HCT116 (cell line): ENCODE results near the gene OTOG. TPM values are rescaled to one million over a fixed set of nuclear protein-coding genes. Genes with fewer than 3 reads are reported as not detected.

Source experiments
- ATAC-seq: fragments of 200-7000 bp; cut with Tn5 transposase; 2 replicates; pipeline ENCODE4 v1.9.1; 2020; ENCODE audit warnings: mild to moderate bottlenecking, moderate library complexity
- BruUV-seq: library from RNA; stranded (reverse); fragments of 400-500 nt; replicated peaks from 2 replicates; lab custom pipeline; 2021; lab: Mats Ljungman, UMichigan
- CTCF ChIA-PET: fragments of 300-600 bp; sonication (Branson Sonifier 250); formaldehyde crosslinking; loops from one replicate; lab custom pipeline; 2021; ENCODE audit warnings: antibody characterized with exemption; lab: Charles Lee
- POLR2A ChIA-PET: fragments of 300-600, 350-600 bp; sonication (Branson Sonifier 250); formaldehyde crosslinking; loops from one replicate; lab custom pipeline; 2021; ENCODE audit warnings: antibody characterized with exemption; lab: Charles Lee
- RAD21 ChIA-PET, 2 experiments: fragments of 300-600 bp; sonication (Branson Sonifier 250); formaldehyde crosslinking; loops; one replicate each; lab custom pipeline; 2023; ENCODE audit warnings: low total read pairs in 2 of 2; ENCODE audit not compliant: uncharacterized antibody in 2 of 2, unreplicated experiment in 2 of 2, low non-redundant PET in 1 of 2; lab: Charles Lee
- DNase-seq: peaks from one replicate; pipeline ENCODE4 v3.0.0-alpha.2; 2010; ENCODE audit warnings: low read depth, low spot score
- H2AFZ ChIP-seq: fragments of 200-600 bp; shearing (Covaris generic), sonication (generic); 2 replicates; pipeline ENCODE4 v1.6.1; 2017; ENCODE audit warnings: low read depth, mixed run types, mixed read lengths, antibody characterized with exemption, low read length; ENCODE audit not compliant: poor library complexity, severe bottlenecking
- H3K27ac ChIP-seq: 2 replicates; pipeline ENCODE4 v1.5.1; 2012; ENCODE audit warnings: low read depth, low read length
- H3K27me3 ChIP-seq: fragments of 200-600 bp; sonication (generic); 2 replicates; pipeline ENCODE4 v1.6.1; 2016; ENCODE audit warnings: mixed run types, low read length, mixed read lengths; ENCODE audit not compliant: insufficient read depth
- H3K36me3 ChIP-seq, 2 experiments: fragments of 200-500 bp in 1 of 2; fragments of 200-600 bp in 1 of 2; sonication (Bioruptor generic) in 1 of 2; sonication (generic) in 1 of 2; 2 replicates each; pipeline versions ENCODE4 v1.5.1 to v1.6.1; 2014 to 2016; ENCODE audit warnings: low read length in 2 of 2, inconsistent platforms in 1 of 2, mixed read lengths in 1 of 2, mixed run types in 1 of 2; ENCODE audit not compliant: insufficient read depth in 2 of 2, control insufficient read depth in 1 of 2
- H3K4me1 ChIP-seq, 2 experiments: fragments of 200-600 bp in 1 of 2; sonication (generic) in 1 of 2; 2 replicates each; pipeline versions ENCODE4 v1.5.1 to v1.6.1; 2012 to 2017; ENCODE audit warnings: low read length in 2 of 2, inconsistent platforms in 1 of 2, mild to moderate bottlenecking in 1 of 2, mixed read lengths in 1 of 2, mixed run types in 1 of 2, moderate library complexity in 1 of 2; ENCODE audit not compliant: insufficient read depth in 2 of 2, control insufficient read depth in 1 of 2
- H3K4me2 ChIP-seq: fragments of 200-600 bp; sonication (generic); 2 replicates; pipeline ENCODE4 v1.6.1; 2017; ENCODE audit warnings: mixed run types, low read length, mixed read lengths
- H3K4me3 ChIP-seq, 2 experiments: fragments of 200-600 bp in 1 of 2; sonication (generic) in 1 of 2; replicated peaks in 1 of 2; 2 replicates each; pipeline ENCODE4 v1.5.1; 2011 to 2016; ENCODE audit warnings: low read length in 2 of 2, control low read depth in 1 of 2, low read depth in 1 of 2, mild to moderate bottlenecking in 1 of 2, mixed read lengths in 1 of 2, mixed run types in 1 of 2
- H3K79me2 ChIP-seq: fragments of 200-600 bp; sonication (generic); 2 replicates; pipeline ENCODE4 v1.6.1; 2017; ENCODE audit warnings: mild to moderate bottlenecking, mixed run types, low read length, moderate library complexity, mixed read lengths; ENCODE audit not compliant: insufficient read depth
- H3K9ac ChIP-seq: fragments of 200-600 bp; sonication (generic); 2 replicates; pipeline ENCODE4 v1.6.1; 2016; ENCODE audit warnings: low read length, mixed read lengths
- H3K9me2 ChIP-seq: fragments of 200-600 bp; sonication (generic), shearing (Covaris generic); 2 replicates; pipeline ENCODE4 v1.6.1; 2017; ENCODE audit warnings: mixed run types, mild to moderate bottlenecking, moderate library complexity; ENCODE audit not compliant: insufficient read depth
- H3K9me3 ChIP-seq, 2 experiments: fragments of 200-500 bp in 1 of 2; fragments of 200-600 bp in 1 of 2; sonication (Bioruptor generic) in 1 of 2; sonication (generic) in 1 of 2; 2 replicates each; pipeline ENCODE4 v1.6.1; 2014 to 2017; ENCODE audit warnings: low read length in 2 of 2, mixed read lengths in 2 of 2, inconsistent platforms in 1 of 2, low read depth in 1 of 2, mild to moderate bottlenecking in 1 of 2, mixed run types in 1 of 2, moderate library complexity in 1 of 2; ENCODE audit not compliant: control insufficient read depth in 1 of 2, insufficient read depth in 1 of 2
- H4K20me1 ChIP-seq: fragments of 200-600 bp; sonication (generic), shearing (Covaris generic); 2 replicates; pipeline ENCODE4 v1.6.1; 2017; ENCODE audit warnings: mixed run types, mild to moderate bottlenecking, moderate library complexity; ENCODE audit not compliant: insufficient read depth
- CBX3 ChIP-seq: IDR thresholded peaks from 2 replicates; pipeline ENCODE4 v1.6.1; 2012; ENCODE audit warnings: low read depth
- CEBPB ChIP-seq: IDR thresholded peaks from 2 replicates; pipeline ENCODE4 v1.6.1; 2012; ENCODE audit warnings: low read depth
- ELF1 ChIP-seq: IDR thresholded peaks from 2 replicates; pipeline ENCODE4 v1.6.1; 2012; ENCODE audit warnings: low read depth, borderline replicate concordance
- EZH2 ChIP-seq: fragments of 200-600 bp; sonication (generic); IDR thresholded peaks from 2 replicates; pipeline ENCODE4 v1.6.1; 2017; ENCODE audit warnings: antibody characterized with exemption, mixed run types
- FOSL1 ChIP-seq: IDR thresholded peaks from 2 replicates; pipeline ENCODE4 v1.6.1; 2012; ENCODE audit warnings: low read depth
- JUND ChIP-seq: IDR thresholded peaks from 2 replicates; pipeline ENCODE4 v1.6.1; 2012
- POLR2AphosphoS5 ChIP-seq: IDR thresholded peaks from 2 replicates; pipeline ENCODE4 v1.6.1; 2011; ENCODE audit warnings: mild to moderate bottlenecking, low read depth, low read length, moderate library complexity
- RAD21 ChIP-seq: IDR thresholded peaks from 2 replicates; pipeline ENCODE4 v1.6.1; 2012; ENCODE audit warnings: low read depth, mild to moderate bottlenecking
- REST ChIP-seq: IDR thresholded peaks from 2 replicates; pipeline ENCODE4 v1.6.1; 2012; ENCODE audit warnings: low read depth
- SIN3A ChIP-seq: IDR thresholded peaks from 2 replicates; pipeline ENCODE4 v1.6.1; 2012; ENCODE audit warnings: low read depth
- SRF ChIP-seq: IDR thresholded peaks from 2 replicates; pipeline ENCODE4 v1.6.1; 2012; ENCODE audit warnings: low read depth
- YY1 ChIP-seq: IDR thresholded peaks from 2 replicates; pipeline ENCODE4 v1.6.1; 2011; ENCODE audit warnings: low read length, low read depth, moderate library complexity, mild to moderate bottlenecking; ENCODE audit not compliant: insufficient replicate concordance; ENCODE audit errors: extremely low read depth
- ZFX ChIP-seq: fragments of 450-650 bp; IDR thresholded peaks from 2 replicates; pipeline ENCODE4 v1.6.1; 2017
- ZNF274 ChIP-seq: fragments of 200-500 bp; sonication (Bioruptor generic); IDR thresholded peaks from 2 replicates; pipeline ENCODE4 v1.6.1; 2014; ENCODE audit warnings: mild to moderate bottlenecking, low read depth, low read length, inconsistent platforms
- intact Hi-C: fragments of 100-400 bp; cut with micrococcal nuclease; formaldehyde crosslinking; loops from 2 replicates; pipeline ENCODE4 v1.10.0; 2022
- total RNA-seq: library from RNA; stranded (reverse); gene quantifications from one replicate; pipeline ENCODE4 v1.2.1, GENCODE V29; 2021; ENCODE audit not compliant: unreplicated experiment
- TF ChIP-seq, protein P1 (sequence below), 3 experiments: fragments of 200-600 bp in 1 of 3; sonication (generic) in 1 of 3; IDR thresholded peaks in 2 of 3; conservative IDR thresholded peaks in 1 of 3; 2 replicates each; pipeline ENCODE4 v1.5.1; 2012 to 2017; ENCODE audit warnings: low read depth in 2 of 3, low read length in 2 of 3, antibody characterized with exemption in 1 of 3, borderline replicate concordance in 1 of 3, control low read depth in 1 of 3, mild to moderate bottlenecking in 1 of 3, mixed read lengths in 1 of 3, mixed run types in 1 of 3, moderate library complexity in 1 of 3; ENCODE audit not compliant: insufficient read depth in 1 of 3

OTOG gene
- total RNA-seq, 1 experiment from 2014 or later, result 0.07 TPM

GRCh38 chr11:17648528-17648927 lies 101.5 kb downstream of the OTOG start:
- H3K27me3 ChIP-seq, result no peaks in the 10 kb centered on the region
- TF ChIP-seq ELF1, result no peak
- no peak for TF ChIP-seq YY1
- no peak for TF ChIP-seq CBX3
- TF ChIP-seq, protein P1, sequence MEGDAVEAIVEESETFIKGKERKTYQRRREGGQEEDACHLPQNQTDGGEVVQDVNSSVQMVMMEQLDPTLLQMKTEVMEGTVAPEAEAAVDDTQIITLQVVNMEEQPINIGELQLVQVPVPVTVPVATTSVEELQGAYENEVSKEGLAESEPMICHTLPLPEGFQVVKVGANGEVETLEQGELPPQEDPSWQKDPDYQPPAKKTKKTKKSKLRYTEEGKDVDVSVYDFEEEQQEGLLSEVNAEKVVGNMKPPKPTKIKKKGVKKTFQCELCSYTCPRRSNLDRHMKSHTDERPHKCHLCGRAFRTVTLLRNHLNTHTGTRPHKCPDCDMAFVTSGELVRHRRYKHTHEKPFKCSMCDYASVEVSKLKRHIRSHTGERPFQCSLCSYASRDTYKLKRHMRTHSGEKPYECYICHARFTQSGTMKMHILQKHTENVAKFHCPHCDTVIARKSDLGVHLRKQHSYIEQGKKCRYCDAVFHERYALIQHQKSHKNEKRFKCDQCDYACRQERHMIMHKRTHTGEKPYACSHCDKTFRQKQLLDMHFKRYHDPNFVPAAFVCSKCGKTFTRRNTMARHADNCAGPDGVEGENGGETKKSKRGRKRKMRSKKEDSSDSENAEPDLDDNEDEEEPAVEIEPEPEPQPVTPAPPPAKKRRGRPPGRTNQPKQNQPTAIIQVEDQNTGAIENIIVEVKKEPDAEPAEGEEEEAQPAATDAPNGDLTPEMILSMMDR (IDR thresholded peaks at IDR 0.05 in 2 of 3, conservative IDR thresholded peaks at IDR 0.05 in 1 of 3; ENCODE audit: borderline replicate concordance in 1 of 3, insufficient read depth in 1 of 3, low read depth in 2 of 3, low read length in 2 of 3), result no peak
- no peak for TF ChIP-seq JUND
- no peak for TF ChIP-seq SIN3A
- no peak for TF ChIP-seq RAD21
- TF ChIP-seq REST, result no peak
- no peak for TF ChIP-seq EZH2
- TF ChIP-seq ZNF274, result no peak
- TF ChIP-seq ZFX, result no peak
- no peak for TF ChIP-seq POLR2AphosphoS5
- TF ChIP-seq FOSL1, result no peak
- no peak for TF ChIP-seq CEBPB
- TF ChIP-seq SRF, result no peak
- no peaks in the 10 kb centered on the region for H4K20me1 ChIP-seq
- H3K36me3 ChIP-seq, result no peaks in the 10 kb centered on the region
- no peak overlapping the region for H3K4me3 ChIP-seq
- peaks cover 11 to 21% of the 10 kb centered on the region in 2 experiments for H3K4me1 ChIP-seq
- ChIA-PET CTCF (no interaction called here), POLR2A (no interaction called here), RAD21 (no interaction called here)
- no peak overlapping the region for H3K9ac ChIP-seq
- H3K79me2 ChIP-seq, result no peaks in the 10 kb centered on the region
- ATAC-seq, result no peak
- no peak overlapping the region for H2AFZ ChIP-seq
- H3K27ac ChIP-seq, result no peak overlapping the region
- no peak overlapping the region for H3K4me2 ChIP-seq
- no peaks in the 10 kb centered on the region for H3K9me3 ChIP-seq
- intact Hi-C loops, result no loop called here
- no peak for DNase-seq
- H3K9me2 ChIP-seq, result no peaks in the 10 kb centered on the region
- no TSS peak for BruUV-seq
